HepG2 (cell line): ENCODE data around the gene IFITM10. TPM values are rescaled to one million over a fixed set of nuclear protein-coding genes. Genes with fewer than 3 reads are reported as not detected.

ENCODE experiments used
- ATAC-seq: fragments of 200-7000 bp; cut with Tn5 transposase; 3 replicates; pipeline ENCODE4 v1.9.1; 2020; ENCODE audit warnings: mild to moderate bottlenecking, moderate library complexity
- BruUV-seq: library from RNA; stranded (reverse); fragments of 400-500 nt; replicated peaks from 2 replicates; lab custom pipeline; 2021; lab: Mats Ljungman, UMichigan
- CTCF ChIA-PET: fragments of 300-600 bp; formaldehyde crosslinking; extraction: SDS; loops from one replicate; lab custom pipeline; 2021; ENCODE audit warnings: low total read pairs, inconsistent platforms, low intra/inter-chr PET ratio; lab: Yijun Ruan, JAX
- POLR2A ChIA-PET: fragments of 350-600 bp; sonication (Branson Sonifier 250); formaldehyde crosslinking; loops from one replicate; lab custom pipeline; 2020; ENCODE audit warnings: antibody characterized with exemption, inconsistent platforms; lab: Yijun Ruan, JAX
- DNase-seq: peaks from one replicate; pipeline ENCODE4 v3.0.0-alpha.2; 2015; ENCODE audit warnings: low spot score
- FAIRE-seq: peaks from 3 replicates; lab custom pipeline; 2011; peaks lifted over from hg19 to GRCh38; lab: Jason Lieb, UNC
- H2AFZ ChIP-seq: one replicate; pipeline ENCODE4 v1.6.1; 2011; ENCODE audit warnings: low read length, inconsistent platforms
- H3K27ac ChIP-seq: fragments of 300-600 bp; 3 replicates; pipeline ENCODE4 v1.8.0; 2011; ENCODE audit warnings: mixed run types, mild to moderate bottlenecking, mixed read lengths, low read length, inconsistent platforms; ENCODE audit not compliant: insufficient read depth; ENCODE audit errors: extremely low read length
- H3K27me3 ChIP-seq, 2 experiments: fragments of 200-600 bp in 1 of 2; 2 replicates in 1 of 2; 3 replicates in 1 of 2; pipeline versions ENCODE4 v1.6.0 to v1.8.0; 2011; ENCODE audit warnings: low read length in 2 of 2, mild to moderate bottlenecking in 2 of 2, moderate library complexity in 2 of 2, inconsistent platforms in 1 of 2; ENCODE audit not compliant: insufficient read depth in 2 of 2, control insufficient read depth in 1 of 2
- H3K36me3 ChIP-seq, 2 experiments: fragments of 200-600 bp in 1 of 2; replicated peaks in 1 of 2; 2 replicates in 1 of 2; 3 replicates in 1 of 2; pipeline versions ENCODE4 v1.5.1 to v1.8.0; 2011; ENCODE audit warnings: low read length in 2 of 2, inconsistent platforms in 1 of 2; ENCODE audit not compliant: insufficient read depth in 2 of 2, control insufficient read depth in 1 of 2
- H3K4me1 ChIP-seq: 2 replicates; pipeline ENCODE4 v1.5.1; 2012; ENCODE audit warnings: low read length, inconsistent platforms; ENCODE audit not compliant: insufficient read depth
- H3K4me2 ChIP-seq: 2 replicates; pipeline ENCODE4 v1.6.0; 2011; ENCODE audit warnings: low read depth, low read length, inconsistent platforms
- H3K4me3 ChIP-seq, 3 experiments: fragments of 200-600 bp in 1 of 3; sonication (generic), shearing (Covaris generic) in 1 of 3; replicated peaks in 1 of 3; 2 replicates each; pipeline ENCODE4 v1.5.1; 2011 to 2016; ENCODE audit warnings: low read length in 3 of 3, inconsistent platforms in 2 of 3, low read depth in 2 of 3, mild to moderate bottlenecking in 2 of 3, control low read depth in 1 of 3, mixed read lengths in 1 of 3; ENCODE audit not compliant: insufficient read depth in 1 of 3
- H3K79me2 ChIP-seq: one replicate; pipeline ENCODE4 v1.6.1; 2011; ENCODE audit warnings: low read length, inconsistent platforms; ENCODE audit not compliant: insufficient read depth
- H3K9ac ChIP-seq: 2 replicates; pipeline ENCODE4 v1.6.0; 2011; ENCODE audit warnings: mild to moderate bottlenecking, low read depth, low read length, inconsistent platforms; ENCODE audit not compliant: insufficient read depth
- H3K9me3 ChIP-seq: 2 replicates; pipeline ENCODE4 v1.5.1; 2012; ENCODE audit warnings: mild to moderate bottlenecking, low read length
- H4K20me1 ChIP-seq: 2 replicates; pipeline ENCODE4 v1.6.0; 2011; ENCODE audit warnings: inconsistent platforms, mild to moderate bottlenecking, low read length, moderate library complexity; ENCODE audit not compliant: insufficient read depth
- ETS1 ChIP-seq: sonication (generic); formaldehyde crosslinking; IDR thresholded peaks from 2 replicates; pipeline ENCODE4 v1.4.0; 2020; ENCODE audit warnings: missing genetic modification reagents
- FOSL1 ChIP-seq: sonication (generic); formaldehyde crosslinking; IDR thresholded peaks from 2 replicates; pipeline ENCODE4 v1.9.0; 2021; ENCODE audit warnings: missing genetic modification reagents, borderline replicate concordance
- HDAC1 ChIP-seq: sonication (generic); formaldehyde crosslinking; IDR thresholded peaks from 2 replicates; pipeline ENCODE4 v1.5.1; 2020; ENCODE audit warnings: mild to moderate bottlenecking, missing genetic modification reagents
- NFYC ChIP-seq: IDR thresholded peaks from 2 replicates; pipeline ENCODE4 v1.6.1; 2016; ENCODE audit warnings: missing genetic modification reagents, missing compliant biosample characterization
- PRDM10 ChIP-seq: sonication (generic); formaldehyde crosslinking; IDR thresholded peaks from 2 replicates; pipeline ENCODE4 v1.4.0; 2020; ENCODE audit warnings: low read depth, missing genetic modification reagents
- SMARCC2 ChIP-seq: fragments of 450-650 bp; IDR thresholded peaks from 2 replicates; pipeline ENCODE4 v1.6.1; 2017; ENCODE audit warnings: antibody characterized with exemption, mild to moderate bottlenecking
- ZBTB49 ChIP-seq: sonication (generic); formaldehyde crosslinking; IDR thresholded peaks from 2 replicates; pipeline ENCODE4 v1.4.0; 2020; ENCODE audit warnings: missing genetic modification reagents, borderline replicate concordance
- ZNF598 ChIP-seq: sonication (generic); formaldehyde crosslinking; IDR thresholded peaks from 2 replicates; pipeline ENCODE4 v1.5.1; 2020; ENCODE audit warnings: mild to moderate bottlenecking, missing genetic modification reagents, borderline replicate concordance
- ZNF607 ChIP-seq: sonication (generic); formaldehyde crosslinking; IDR thresholded peaks from 2 replicates; pipeline ENCODE4 v1.5.1; 2020; ENCODE audit warnings: missing genetic modification reagents, mild to moderate bottlenecking, borderline replicate concordance
- WGBS: methylation state at CpG from one replicate; pipeline ENCODE4 v1.1.6; 2017; ENCODE audit warnings: low lambda C conversion rate; 5-methylcytosine and 5-hydroxymethylcytosine counted together
- in situ Hi-C: cut with HindIII; loops from 2 replicates; pipeline ENCODE4 v1.10.0; 2017; ENCODE audit warnings: low pct_unique_long_range_greater_than_20kb; ENCODE audit not compliant: extremely low pct_ligation_motif_present
- intact Hi-C: fragments of 100-400 bp; cut with micrococcal nuclease; formaldehyde crosslinking; loops from one replicate; pipeline ENCODE4 v1.10.0; 2022; ENCODE audit not compliant: unreplicated experiment
- polyA plus RNA-seq, 8 experiments: library from polyadenylated mRNA; depleted of rRNA in 3 of 8; stranded (reverse) in 7 of 8; unstranded in 1 of 8; fragments of >200 nt; fragmentation: Illumina TruSeq in 4 of 8; extraction: Trizol in 4 of 8; gene quantifications; 2 replicates each; pipeline versions ENCODE4 v1.2.1 to v1.2.3, GENCODE V29; 2011 to 2016; ENCODE audit warnings: low read depth in 4 of 8, missing spikeins in 1 of 8, mixed read lengths in 1 of 8; ENCODE audit not compliant: insufficient read depth in 1 of 8
- total RNA-seq, 5 experiments: library from RNA; depleted of rRNA; stranded (reverse); fragments of >200 nt; fragmentation: Illumina TruSeq; extraction: Trizol; gene quantifications; 2 replicates each; pipeline ENCODE4 v1.2.3, GENCODE V29; 2016; ENCODE audit warnings: low read depth in 1 of 5

IFITM10 gene
- total and polyA plus RNA-seq, 2 of the 13 experiments (the other 11 are each of a cell fraction or from before 2014, with no cell fraction given), result 0.09 to 0.13 TPM

DNA sequence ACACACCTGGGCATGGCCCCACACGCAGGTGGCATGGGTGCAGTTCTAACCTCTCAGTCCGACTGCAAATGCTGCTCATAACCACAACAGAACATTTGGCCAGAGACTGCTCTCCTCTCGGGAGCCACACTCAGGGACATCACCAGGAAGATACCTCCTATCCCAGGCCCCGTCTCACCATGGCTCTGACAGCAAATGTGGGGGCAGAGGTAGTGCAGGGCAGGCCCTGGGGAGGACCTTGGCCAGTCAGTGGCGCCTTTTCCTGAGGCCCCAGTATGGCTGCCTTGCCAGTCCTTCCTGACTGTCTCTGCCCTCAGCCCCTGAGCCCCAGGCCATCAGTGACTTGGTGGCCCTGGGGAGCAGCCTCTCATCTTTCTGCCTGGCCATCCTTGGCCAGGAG, 50.6 kb downstream of the IFITM10 start:
- Histone ChIP-seq H3K79me2 (no peaks in the 10 kb centered on the region), H3K36me3 (no peaks in the 10 kb centered on the region), H4K20me1 (no peaks in the 10 kb centered on the region), H3K27me3 (peaks cover 0 to 17% of the 10 kb centered on the region in 2 experiments; a peak in 4 of 5 replicates), H3K9me3 (no peaks in the 10 kb centered on the region), H3K4me3 (no peak overlapping the region), H3K9ac (no peak overlapping the region), H3K4me1 (peaks cover 14% of the 10 kb centered on the region), H3K27ac (no peak overlapping the region), H3K4me2 (no peak overlapping the region), H2AFZ (no peak overlapping the region)
- CTCF ChIA-PET, result no interaction called here
- no peak for TF ChIP-seq SMARCC2
- no peak for TF ChIP-seq ZNF607 (CRISPR knock-in tag)
- TF ChIP-seq ZNF598, result no peak
- no peak for TF ChIP-seq NFYC (CRISPR knock-in tag)
- no peak for TF ChIP-seq FOSL1 (CRISPR knock-in tag)
- no peak for TF ChIP-seq HDAC1
- no peak for TF ChIP-seq ETS1 (CRISPR knock-in tag)
- no peak for TF ChIP-seq ZBTB49 (CRISPR knock-in tag)
- no peak for TF ChIP-seq PRDM10
- FAIRE-seq (no peak), DNase-seq (no peak), ATAC-seq (no peak; the same call in 2 of the 3 replicates)
- intact Hi-C loops (no loop called here), in situ Hi-C loops (loop anchor here (5.0 kb wide), 3 partner anchors 63 to 453 kb away; partner anchors contain the start of genes CTSD and SYT8)
- BruUV-seq, result no TSS peak
- POLR2A ChIA-PET, result no interaction called here
- 35% methylated on average over 3 of the region's 5 CpGs for WGBS
